NCI-H1048 (cell line): Measurements from ENCODE around the gene ABLIM1.

ENCODE experiments used
- DNase-seq: peaks from one replicate; lab custom pipeline; 2025; lab: John Stamatoyannopoulos, UW

The ABLIM1 gene

GRCh38 chr10:114448897-114449296 is 209.2 kb downstream of the ABLIM1 start:
- no peak for DNase-seq

- no peak for DNase-seq
Measured at GRCh38 chr10:114445332-114445731, 212.7 kb downstream of the ABLIM1 start.

- DNase-seq, result no peak
Measured at GRCh38 chr10:114444819-114445218, 213.3 kb downstream of the ABLIM1 start.

- DNase-seq, result no peak
Measured at GRCh38 chr10:114442091-114442630, 215.9 kb downstream of the ABLIM1 start.

GRCh38 chr10:114441107-114441506 is 217.0 kb downstream of the ABLIM1 start:
- DNase-seq, result no peak

DNA sequence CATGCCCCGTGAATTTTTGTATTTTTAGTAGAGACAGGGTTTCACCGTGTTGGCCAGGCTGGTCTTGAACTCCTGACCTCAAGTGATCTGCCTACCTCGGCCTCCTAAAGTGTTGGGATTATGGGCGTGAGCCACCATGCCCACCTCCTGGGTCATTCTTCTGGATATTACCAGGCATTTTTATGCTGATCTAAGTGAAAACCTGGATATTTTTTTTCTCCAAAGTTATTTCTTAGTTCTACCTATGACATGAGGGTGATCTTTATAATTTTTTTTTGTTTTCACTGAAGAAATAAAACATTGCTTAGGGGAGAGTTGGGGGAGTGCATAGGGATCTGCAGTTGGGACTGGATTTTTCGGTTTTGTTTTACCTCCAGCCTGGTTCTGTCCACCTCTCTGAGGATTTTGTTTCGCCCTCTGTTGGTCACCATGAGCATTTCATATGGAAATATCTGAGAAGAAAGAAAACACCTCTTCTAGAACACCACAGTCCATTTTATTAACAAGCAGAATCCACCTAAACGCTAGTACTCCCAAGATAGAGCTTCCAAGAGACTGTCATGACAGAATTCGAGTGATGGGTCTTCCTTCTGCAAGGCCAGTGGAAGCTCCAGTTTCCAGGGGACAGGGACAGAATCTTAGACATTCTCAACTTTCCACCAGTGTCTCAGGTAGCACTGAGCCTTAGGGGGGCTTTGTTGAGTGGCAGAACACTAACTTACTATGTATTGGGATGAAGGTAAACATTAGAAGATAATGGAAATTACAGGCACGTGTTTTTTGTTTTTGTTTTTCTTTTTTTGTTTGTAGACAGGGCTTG is 220.4 kb downstream of the ABLIM1 start:
- DNase-seq, result no peak

- no peak for DNase-seq
Measured at GRCh38 chr10:114436941-114437340, 221.1 kb downstream of the ABLIM1 start.

GRCh38 chr10:114432566-114433093 is 225.4 kb downstream of the ABLIM1 start:
- DNase-seq, result no peak

- no peak for DNase-seq
Measured at GRCh38 chr10:114431414-114432135, 226.5 kb downstream of the ABLIM1 start.

DNA sequence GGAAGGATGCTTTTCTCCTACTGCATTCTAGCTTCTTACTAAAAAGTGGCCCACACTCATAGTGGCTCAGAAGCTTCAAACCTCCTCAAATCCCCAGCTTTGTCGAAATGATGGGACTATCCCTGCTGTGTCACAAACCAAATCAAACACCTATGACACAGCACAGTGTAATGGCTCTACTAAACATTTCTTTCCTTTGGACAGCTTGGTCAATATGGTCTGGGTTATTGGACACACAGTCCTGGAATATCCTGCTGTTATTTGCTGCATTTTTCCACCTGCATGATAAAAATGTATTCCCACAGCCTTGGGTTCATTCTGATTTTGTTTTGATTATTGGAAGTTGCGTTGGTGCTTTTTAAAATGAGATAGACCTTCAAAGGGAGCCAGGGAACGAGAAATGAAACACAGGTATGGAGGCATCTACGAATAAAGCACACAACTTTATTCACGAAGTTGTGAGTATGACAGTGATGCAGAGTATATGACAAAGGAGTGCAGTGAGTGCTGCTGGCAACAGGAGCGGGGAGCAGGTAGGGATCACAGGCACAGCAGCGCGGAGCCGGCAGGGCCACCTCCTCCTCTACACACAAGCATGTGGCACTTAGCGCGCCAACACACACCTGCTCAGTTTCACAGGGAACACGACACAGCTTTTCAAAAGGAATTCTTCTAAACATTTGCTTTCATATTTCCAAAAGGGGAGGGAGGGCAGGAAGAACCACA is 227.2 kb downstream of the ABLIM1 start:
- DNase-seq, result no peak

DNA sequence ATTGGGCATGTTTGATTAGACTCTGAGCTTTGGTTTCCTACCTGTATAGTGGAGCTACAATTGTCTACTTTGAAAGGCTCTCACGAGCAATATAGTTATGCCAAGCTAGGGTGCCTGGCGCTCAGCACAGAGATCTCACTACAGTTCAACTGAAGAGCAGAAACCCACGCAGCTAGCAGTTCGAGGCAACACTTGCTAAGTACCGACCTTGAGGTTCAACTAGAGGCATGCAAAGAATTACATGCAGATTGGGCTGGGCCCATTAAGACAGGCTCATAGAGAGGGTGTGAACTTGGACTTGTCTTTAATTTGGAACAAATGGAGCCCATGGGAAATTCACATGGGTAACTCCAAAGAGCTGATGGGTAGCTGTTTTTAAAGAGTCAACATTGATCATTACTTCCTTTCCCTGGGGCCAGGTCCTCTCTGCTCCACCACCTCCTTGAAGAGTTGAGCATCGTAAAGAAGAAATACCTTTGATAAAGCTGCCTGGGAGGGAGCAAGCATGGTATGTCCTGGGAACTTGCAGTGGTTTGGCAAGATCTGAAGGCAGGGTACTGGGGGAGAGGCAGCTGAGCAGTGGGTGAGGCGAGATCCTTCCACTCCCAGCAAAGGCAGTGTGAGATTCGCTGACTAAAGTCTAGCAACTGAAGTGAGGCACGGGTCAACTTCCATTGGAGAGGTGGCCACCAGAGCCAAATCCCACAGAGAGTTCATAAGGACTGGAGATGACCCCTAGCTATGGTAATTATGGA is 228.3 kb downstream of the ABLIM1 start:
- no peak for DNase-seq

GRCh38 chr10:114427124-114427852 is 230.8 kb downstream of the ABLIM1 start:
- DNase-seq, result no peak

DNA sequence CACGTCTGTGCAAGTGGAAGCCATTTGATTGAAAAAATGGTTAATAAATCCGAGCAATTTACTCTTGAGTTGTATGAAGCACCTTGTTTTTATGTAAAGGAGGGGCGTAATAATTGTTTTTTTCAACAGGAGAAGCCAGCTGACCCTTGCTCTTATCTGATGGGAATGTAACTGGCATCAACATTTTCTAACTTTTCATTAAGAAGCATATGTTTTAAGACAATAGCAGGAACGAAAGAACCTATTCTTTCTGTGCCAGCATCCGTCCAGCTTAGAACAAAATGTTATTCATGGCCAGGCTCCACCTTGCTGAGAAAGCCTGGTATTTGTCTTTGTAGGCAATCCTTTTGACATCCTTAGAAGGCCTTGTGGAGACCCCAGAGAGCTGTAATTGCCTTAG is 231.6 kb downstream of the ABLIM1 start:
- DNase-seq, result no peak

DNA sequence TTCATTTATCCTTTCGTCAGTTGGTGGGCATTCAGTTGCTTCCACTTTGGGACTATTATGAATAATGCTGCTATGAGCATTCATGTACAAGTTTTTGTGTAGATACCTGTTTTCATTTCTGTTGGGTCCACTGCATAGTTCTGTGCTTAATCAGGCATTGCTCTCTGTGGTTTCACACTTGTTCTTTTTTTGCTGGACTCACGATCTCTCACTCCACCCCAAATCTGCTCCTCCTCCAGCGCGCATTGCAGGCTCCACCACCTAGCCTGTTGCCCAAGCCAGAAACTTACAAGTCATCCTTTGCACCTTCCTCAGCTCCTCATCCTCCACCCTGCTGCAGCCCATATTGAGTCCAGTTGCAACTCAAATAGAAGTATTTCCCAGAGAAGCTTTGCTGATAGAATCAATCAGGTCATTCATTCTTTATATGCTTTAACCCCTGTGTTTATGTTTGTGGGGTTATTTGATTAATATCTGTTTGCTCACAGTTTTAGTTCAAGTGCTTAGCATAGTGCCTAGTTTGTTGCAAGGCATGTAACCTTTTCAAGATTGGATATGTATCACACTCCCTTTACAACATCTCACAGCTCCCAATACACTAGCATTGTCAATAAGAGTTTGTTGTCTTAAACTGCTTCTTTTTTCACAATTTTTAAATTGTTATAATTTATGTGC is 237.1 kb downstream of the ABLIM1 start:
- DNase-seq, result no peak

GRCh38 chr10:114418109-114418508 is 240.0 kb downstream of the ABLIM1 start:
- no peak for DNase-seq

DNA sequence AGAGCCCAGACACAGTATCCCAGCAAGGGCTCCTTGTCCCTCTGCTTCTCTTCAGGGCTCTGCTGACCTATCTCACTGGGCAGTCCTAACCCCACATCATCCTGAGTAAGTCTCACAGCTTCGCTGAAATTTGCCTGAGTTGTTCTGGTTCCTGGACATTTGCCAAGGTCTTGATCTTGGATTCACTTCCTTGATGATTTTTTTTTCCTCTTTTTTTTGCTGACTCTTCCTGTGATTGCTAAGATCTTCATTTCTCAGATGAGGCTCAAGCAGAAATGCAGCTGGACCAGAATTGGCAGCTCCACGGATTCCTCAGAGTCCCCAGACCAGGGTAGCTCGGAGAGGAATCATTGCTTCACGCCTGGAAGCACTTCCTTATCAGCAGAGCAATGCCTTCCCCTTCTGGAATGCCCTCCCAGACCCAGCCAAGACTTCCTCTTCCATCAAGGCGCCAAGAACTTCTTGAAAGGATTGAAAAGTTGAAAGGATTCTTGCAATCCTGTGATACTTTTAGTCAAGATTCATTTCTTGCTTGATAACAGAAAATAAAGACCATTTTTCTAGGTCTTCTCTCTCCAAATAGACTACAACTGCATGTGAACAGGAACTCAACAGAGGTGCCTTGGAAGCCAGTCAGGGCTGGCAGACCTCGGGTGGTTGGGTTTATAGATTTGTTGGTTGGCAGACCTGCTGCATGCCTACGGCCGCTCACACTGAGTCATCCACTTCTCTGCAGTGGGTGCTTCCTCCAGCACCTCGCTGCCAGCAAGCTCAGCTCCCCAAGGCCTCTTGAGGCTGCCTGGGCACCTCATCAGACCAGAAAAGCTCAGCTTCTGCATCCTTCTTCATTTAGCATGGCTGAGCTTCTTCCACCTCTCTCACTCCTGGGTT is 244.9 kb downstream of the ABLIM1 start:
- DNase-seq, result no peak

- no peak for DNase-seq
Measured at GRCh38 chr10:114408968-114409444, 249.1 kb downstream of the ABLIM1 start.

DNA sequence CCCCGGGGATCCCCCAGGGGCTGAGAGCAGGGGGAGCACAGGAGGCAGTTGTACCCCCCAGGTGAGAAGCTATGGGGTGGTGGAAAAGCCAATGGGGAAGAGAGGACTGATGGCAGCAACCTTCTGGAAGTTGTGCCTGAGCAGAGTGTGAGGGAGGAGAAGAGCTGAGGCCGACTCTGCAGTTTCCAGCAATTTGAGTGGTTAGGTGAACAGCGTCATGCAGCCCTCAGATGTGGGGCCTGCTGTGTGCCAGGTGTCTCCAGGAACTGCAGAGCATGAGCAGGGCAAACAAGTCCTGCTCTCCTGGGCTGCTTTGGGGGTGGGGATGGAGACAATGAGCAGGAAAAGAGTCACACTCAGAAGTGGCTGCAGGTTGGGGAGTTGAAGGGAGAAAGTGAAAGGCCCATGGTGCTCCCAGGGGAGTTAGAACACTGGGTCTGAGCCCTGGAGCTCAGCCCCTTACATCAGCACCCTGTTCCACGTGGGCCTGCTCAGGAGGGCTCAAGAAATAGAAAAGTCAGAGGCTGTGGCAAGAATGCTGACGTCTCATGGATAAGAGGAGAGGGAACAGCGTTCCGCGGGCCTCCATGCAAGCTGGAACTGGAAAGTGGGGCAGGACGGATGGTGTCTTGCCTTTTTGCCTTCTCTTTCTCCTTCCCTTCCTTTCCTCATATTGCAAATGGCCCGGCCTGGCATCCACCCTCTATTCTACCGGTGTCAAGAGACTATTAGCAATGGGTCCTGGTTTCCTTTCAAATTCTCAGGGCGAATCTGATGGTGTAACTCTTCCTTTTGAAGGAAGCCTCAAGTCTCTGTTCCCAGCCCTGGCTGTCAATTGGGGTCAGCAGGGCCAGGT is 249.7 kb downstream of the ABLIM1 start:
- no peak for DNase-seq
